KOPT-K1 (cell line): ENCODE results near the gene TMEM134.
"Not testable (repeated sequence)": the region's sequence is repeated elsewhere in the genome, so short reads cannot be mapped to it uniquely, and the experiment has no call there.

ENCODE experiments used
- H3K27ac ChIP-seq: fragments of 200-600 bp; sonication (generic); 2 replicates; pipeline ENCODE4 v1.5.1; 2016; ENCODE audit warnings: antibody characterized with exemption, mild to moderate bottlenecking, low read depth, low read length; ENCODE audit not compliant: poor library complexity, severe bottlenecking
- H3K36me3 ChIP-seq: fragments of 200-600 bp; sonication (generic); 2 replicates; pipeline ENCODE4 v1.5.1; 2017; ENCODE audit warnings: antibody characterized with exemption, mild to moderate bottlenecking, low read length, moderate library complexity; ENCODE audit not compliant: insufficient read depth
- H3K9me3 ChIP-seq: fragments of 200-600 bp; sonication (generic); 2 replicates; pipeline ENCODE4 v1.5.1; 2017; ENCODE audit warnings: antibody characterized with exemption, low read length, mild to moderate bottlenecking; ENCODE audit not compliant: insufficient read depth, poor library complexity, severe bottlenecking

TMEM134 gene

DNA sequence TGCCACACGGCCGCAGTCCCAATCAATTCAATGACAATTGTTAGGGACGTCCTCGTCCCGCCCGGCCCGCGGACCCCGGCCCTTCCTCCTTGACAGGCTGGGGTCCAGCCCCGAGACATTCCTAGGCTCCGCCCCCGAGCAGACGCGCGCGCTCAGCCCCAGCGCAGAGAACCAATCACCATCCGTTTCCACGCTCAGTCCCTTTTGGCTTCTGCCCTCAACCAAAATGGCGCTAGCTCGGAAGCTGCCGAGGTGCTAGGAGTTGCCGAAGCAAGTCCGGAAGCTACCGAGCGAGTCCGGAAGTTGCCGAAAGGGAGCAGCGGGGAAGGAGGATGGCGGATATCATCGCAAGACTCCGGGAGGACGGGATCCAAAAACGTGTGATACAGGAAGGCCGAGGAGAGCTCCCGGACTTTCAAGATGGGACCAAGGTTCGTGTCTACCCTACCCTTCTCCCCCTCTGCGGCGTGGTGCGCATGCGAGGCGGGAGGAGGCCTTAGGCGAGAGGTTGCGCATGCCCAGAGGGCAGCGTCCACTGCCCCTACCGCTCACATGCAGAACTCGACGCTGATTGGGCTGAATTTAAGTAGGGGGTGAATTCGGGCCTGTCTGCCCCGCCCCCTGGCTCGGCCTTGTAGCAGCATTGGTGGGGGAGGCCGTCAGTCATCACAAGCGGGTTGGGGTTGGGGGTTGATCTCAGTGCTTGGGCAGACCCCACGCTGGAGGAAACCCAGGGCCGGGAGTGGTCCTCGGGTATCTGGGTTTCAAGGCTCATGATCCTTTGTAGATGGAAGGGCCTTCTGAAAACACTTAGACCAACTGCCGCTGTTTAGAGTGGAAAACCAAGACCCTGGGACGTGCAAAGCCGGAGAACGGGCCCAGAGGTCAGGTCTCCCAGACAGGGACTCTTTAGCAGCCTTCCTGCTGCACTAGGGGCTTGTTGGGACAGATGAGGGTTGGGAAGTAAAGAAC lies 14.1 kb upstream of the TMEM134 start, which contains the start of gene AIP:
TSS of gene AIP (plus strand) at position 200 of the 972 bp plus-strand sequence. CDS start at position 333, 133 bp downstream.
- H3K9me3 ChIP-seq = no peaks in the 10 kb centered on the region
- H3K36me3 ChIP-seq = peaks cover 18% of the 10 kb centered on the region
- H3K27ac ChIP-seq = peak within 1 kb of the TSS; percentile 99

- peaks cover 10% of the 10 kb centered on the region; the same call in 1 of the 2 replicates for H3K36me3 ChIP-seq
- peak overlapping the region; percentile 99 for H3K27ac ChIP-seq
Measured at GRCh38 chr11:67482275-67482826, 13.3 kb upstream of the TMEM134 start.

GRCh38 chr11:67477344-67478050 lies 8.4 kb upstream of the TMEM134 start:
- not testable (repeated sequence) for H3K27ac ChIP-seq, H3K36me3 ChIP-seq, H3K9me3 ChIP-seq

More at GRCh38 chr11:67482275-67482826, 13.3 kb upstream of the TMEM134 start:
- no peaks in the 10 kb centered on the region for H3K9me3 ChIP-seq

DNA sequence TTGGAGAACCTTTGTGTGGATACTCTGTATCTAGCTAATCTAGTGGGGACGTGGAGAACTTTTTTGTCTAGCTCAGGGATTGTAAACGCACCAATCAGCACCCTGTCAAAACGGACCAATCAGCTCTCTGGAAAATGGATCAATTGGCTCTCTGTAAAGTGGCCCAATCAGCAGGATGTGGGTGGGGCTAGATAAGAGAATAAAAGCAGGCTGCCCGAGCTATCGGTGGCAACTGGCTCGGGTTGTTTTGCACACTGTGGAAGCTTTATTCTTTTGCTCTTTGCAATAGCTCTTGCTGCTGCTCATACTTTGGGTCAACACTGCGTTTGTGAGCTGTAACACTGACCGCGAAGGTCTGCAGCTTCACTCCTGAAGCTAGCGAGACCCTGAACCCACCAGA lies 7.6 kb upstream of the TMEM134 start:
- not testable (repeated sequence) for H3K27ac ChIP-seq, H3K9me3 ChIP-seq, H3K36me3 ChIP-seq

DNA sequence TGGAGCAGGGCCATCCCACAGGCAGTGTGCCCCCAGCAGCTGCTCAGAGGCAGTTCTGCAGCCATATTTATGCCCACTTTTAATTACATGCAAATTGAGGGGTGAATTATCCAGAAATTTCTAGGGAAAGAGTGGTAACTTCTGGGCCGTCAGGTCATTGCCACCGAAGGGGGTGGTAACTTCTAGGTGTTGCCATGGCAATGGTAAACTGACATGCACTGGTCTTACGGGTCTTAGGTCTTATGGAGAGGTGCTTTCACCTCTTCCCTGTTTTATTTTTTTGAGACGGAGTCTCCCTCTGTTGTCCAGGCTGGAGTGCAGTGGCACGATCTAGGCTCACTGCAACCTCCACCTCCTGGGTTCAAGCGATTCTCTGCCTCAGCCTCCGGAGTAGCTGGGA lies 3.8 kb upstream of the TMEM134 start:
- no peaks in the 10 kb centered on the region for H3K9me3 ChIP-seq
- H3K36me3 ChIP-seq = no peaks in the 10 kb centered on the region

GRCh38 chr11:67470337-67471002 lies 1.4 kb upstream of the TMEM134 start:
- Histone ChIP-seq H3K9me3 (no peaks in the 10 kb centered on the region), H3K27ac (no peak overlapping the region)

More for the DNA sequence above, 3.8 kb upstream of the TMEM134 start:
- H3K27ac ChIP-seq = no peak overlapping the region

GRCh38 chr11:67469508-67469811 lies 409 bp upstream of the TMEM134 start:
- Histone ChIP-seq H3K36me3 (no peaks in the 10 kb centered on the region), H3K27ac (peak overlapping the region; percentile 73), H3K9me3 (no peaks in the 10 kb centered on the region)

More at GRCh38 chr11:67470337-67471002, 1.4 kb upstream of the TMEM134 start:
- H3K36me3 ChIP-seq = no peaks in the 10 kb centered on the region

GRCh38 chr11:67468456-67468758 lies 644 bp downstream of the TMEM134 start:
- Histone ChIP-seq H3K27ac (peak overlapping the region; percentile 73), H3K36me3 (no peaks in the 10 kb centered on the region), H3K9me3 (no peaks in the 10 kb centered on the region)

- Histone ChIP-seq H3K27ac (peak overlapping the region; percentile 73), H3K36me3 (no peaks in the 10 kb centered on the region)
Measured at GRCh38 chr11:67468056-67468455, 995 bp downstream of the TMEM134 start.

DNA sequence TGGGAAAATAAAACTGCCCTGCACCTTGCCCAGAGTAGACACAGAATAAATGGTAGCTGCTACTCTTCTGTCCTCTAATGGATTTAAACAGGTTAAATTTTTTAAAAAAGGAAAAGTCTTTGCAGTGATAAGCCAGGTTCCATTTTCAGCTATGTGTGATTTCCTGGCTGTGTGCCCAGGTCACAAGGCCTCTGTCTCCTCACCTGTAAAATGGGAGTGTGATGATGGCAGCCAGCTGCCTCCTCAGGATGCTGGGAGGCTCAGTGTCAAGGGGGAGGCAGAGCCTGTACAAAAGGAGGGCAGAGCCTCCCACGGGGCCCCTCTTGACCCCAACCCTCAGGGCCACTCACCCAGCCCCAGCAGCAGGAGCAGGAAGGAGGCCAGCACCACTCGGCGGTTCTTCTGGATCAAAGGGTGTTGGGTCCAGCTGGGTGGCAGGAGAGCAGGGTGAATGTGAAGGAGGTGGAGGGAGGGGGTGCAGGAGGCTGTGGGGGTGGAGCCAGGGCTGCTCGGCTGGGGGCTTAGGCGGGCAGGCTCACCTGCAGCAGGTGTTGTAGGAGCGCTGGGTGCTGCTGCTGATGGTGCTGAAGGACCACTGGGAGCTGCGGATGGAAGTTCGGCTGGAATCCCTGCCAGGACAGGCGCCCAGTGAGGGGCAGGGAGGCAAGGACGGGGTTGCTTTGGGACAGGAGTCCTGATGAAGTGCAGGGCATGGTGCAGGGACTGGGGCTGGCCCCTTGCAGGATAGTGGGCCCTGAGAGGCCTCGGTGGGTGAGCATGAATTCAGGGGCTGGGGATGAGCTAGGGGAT lies 1.9 kb downstream of the TMEM134 start:
- Histone ChIP-seq H3K9me3 (no peaks in the 10 kb centered on the region), H3K36me3 (no peaks in the 10 kb centered on the region), H3K27ac (peak overlapping the region; percentile 11)

More at GRCh38 chr11:67468056-67468455, 995 bp downstream of the TMEM134 start:
- no peaks in the 10 kb centered on the region for H3K9me3 ChIP-seq

DNA sequence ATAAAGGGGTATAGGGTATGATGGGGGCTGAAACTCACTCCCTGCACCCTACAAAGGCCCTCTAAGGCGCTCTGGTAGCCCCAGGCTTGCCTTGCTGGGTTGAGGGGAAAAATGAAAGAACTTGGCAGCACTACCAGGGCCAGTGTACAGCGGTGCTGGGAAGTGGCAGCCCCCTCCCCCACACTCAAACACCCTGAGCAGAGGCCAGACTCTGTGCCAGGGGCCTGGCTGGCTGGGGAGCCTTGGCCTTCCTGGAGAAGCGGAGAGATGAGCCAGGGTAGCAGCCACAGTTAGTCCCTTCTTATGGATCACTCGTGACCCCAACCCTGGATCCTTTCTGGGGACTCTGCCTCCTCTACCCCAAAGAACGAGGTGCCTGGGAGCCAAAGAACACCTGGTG lies 2.7 kb downstream of the TMEM134 start:
- peak overlapping the region; percentile 11 for H3K27ac ChIP-seq
- H3K9me3 ChIP-seq = no peaks in the 10 kb centered on the region
- no peaks in the 10 kb centered on the region for H3K36me3 ChIP-seq

DNA sequence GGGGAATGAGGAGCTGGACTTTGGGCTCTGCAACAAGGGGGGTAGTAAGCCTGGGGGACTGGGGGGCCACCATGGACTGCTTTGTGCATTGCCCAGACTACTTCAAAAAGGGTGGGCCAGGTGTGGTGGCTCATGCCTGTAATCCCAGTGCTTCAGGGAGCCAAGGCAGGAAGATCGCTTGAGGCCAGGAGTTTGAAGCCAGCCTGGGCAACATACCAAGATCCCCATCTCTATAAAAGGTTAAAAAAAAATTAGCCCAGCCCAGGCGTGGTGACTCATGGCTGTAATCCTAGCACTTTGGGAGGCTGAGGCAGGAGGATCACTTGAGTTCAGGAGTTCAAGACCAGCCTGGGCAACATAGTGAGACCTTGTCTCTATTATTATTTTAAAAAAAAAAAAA lies 3.5 kb downstream of the TMEM134 start:
- H3K27ac ChIP-seq = peak overlapping the region; percentile 86
- not testable (repeated sequence) for H3K36me3 ChIP-seq, H3K9me3 ChIP-seq

DNA sequence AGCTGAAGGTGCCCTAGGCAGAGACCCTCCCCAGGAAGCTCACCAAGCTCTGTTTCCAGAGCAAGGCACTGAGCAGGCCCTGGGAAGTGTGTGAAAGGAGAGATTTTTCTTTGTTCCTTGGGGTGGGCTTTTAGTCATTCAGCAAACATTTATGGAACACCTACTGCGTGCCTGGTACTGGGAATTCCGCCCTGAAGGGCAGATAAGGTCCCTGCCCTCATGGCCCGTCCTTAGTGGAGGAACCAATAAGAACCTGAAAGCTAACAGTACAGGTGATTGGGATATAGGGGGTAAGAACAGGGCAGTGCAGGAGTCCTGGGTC lies 3.9 kb downstream of the TMEM134 start:
- H3K36me3 ChIP-seq = no peaks in the 10 kb centered on the region
- H3K27ac ChIP-seq = peak overlapping the region; percentile 86
- no peaks in the 10 kb centered on the region for H3K9me3 ChIP-seq

DNA sequence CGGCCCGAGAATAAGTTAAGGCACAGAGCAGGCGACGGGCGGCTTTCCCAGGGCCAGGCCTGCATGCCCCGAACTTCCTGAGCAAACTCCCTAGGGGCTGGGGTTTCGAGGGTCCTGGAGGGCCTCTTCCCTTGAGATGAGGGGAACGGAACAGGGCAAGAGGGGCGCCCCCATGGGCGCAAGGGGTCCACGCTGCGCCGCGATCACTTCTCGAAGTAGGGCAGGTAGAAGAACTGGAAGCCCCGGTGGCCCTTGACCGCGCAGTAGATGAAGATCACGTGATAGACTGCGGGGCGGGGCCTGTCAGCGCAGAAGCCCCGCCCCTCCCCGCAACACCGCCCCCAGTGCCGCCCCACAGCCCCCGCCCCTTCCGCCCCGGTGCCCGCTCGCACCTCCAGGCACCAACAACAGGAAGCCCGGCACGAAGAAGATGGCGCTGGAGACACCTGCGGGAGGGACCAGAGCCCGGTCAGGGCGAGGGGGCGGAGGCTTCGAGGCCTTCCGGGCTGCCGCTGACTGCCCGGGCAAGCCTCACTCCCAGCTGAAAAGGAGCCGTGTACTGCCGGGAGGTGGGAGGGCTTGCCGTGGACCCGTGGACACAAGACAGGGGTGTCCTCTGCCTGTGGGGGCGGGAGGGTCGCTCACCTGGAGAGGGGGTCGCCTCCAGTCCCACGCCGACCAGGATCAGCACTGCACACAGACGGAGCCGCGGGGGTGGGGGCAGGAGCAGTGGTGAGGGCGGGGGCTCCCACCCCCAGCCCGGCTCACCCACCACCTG lies 4.5 kb downstream of the TMEM134 start:
- Histone ChIP-seq H3K36me3 (no peaks in the 10 kb centered on the region), H3K27ac (peak overlapping the region; percentile 86), H3K9me3 (no peaks in the 10 kb centered on the region)
